Measurements from ENCODE around the gene RNASE4.
A peak's percentile ranks its signal among the peaks of the same experiment; 100 is the strongest.
"Not testable (repeated sequence)": the region's sequence is repeated elsewhere in the genome, so short reads cannot be mapped to it uniquely, and the experiment has no call there.

The RNASE4 gene

DNA sequence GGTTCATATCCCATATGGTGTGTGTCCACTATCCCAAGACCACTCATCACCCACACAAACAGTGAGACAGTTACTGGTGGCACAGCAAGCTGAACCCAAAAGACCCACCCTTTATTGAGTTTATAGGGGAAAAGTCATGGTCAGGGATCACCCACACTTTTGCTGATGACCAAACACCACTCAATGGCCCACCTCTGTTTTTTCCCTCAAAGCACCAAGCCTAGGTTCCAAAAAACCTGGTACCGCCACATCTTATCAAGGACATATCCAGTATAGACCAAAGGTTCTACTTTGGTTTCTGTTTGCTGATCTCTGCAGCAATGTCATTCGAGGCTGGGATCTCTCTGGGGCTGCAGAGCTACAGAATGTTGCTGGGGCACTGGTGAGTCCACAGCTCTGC is 23.2 kb upstream of the RNASE4 start:
- no peak for ATAC-seq
- TF ChIP-seq, protein P1, sequence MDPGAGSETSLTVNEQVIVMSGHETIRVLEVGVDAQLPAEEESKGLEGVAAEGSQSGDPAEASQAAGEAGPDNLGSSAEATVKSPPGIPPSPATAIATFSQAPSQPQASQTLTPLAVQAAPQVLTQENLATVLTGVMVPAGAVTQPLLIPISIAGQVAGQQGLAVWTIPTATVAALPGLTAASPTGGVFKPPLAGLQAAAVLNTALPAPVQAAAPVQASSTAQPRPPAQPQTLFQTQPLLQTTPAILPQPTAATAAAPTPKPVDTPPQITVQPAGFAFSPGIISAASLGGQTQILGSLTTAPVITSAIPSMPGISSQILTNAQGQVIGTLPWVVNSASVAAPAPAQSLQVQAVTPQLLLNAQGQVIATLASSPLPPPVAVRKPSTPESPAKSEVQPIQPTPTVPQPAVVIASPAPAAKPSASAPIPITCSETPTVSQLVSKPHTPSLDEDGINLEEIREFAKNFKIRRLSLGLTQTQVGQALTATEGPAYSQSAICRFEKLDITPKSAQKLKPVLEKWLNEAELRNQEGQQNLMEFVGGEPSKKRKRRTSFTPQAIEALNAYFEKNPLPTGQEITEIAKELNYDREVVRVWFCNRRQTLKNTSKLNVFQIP (CRISPR knock-in tag; IDR thresholded peaks at IDR 0.05; ENCODE audit: borderline replicate concordance, low read depth): no peak
- no peak for TF ChIP-seq ARNTL (CRISPR knock-in tag; IDR thresholded peaks at IDR 0.05; ENCODE audit: borderline replicate concordance, low read depth)
- no peak for TF ChIP-seq OSR1 (CRISPR knock-in tag; IDR thresholded peaks at IDR 0.05)
- TF ChIP-seq ZNF70 (CRISPR knock-in tag; IDR thresholded peaks at IDR 0.05): no peak
- no peak for TF ChIP-seq TOX (CRISPR knock-in tag; IDR thresholded peaks at IDR 0.05; ENCODE audit: borderline replicate concordance)
- TF ChIP-seq, protein P2, sequence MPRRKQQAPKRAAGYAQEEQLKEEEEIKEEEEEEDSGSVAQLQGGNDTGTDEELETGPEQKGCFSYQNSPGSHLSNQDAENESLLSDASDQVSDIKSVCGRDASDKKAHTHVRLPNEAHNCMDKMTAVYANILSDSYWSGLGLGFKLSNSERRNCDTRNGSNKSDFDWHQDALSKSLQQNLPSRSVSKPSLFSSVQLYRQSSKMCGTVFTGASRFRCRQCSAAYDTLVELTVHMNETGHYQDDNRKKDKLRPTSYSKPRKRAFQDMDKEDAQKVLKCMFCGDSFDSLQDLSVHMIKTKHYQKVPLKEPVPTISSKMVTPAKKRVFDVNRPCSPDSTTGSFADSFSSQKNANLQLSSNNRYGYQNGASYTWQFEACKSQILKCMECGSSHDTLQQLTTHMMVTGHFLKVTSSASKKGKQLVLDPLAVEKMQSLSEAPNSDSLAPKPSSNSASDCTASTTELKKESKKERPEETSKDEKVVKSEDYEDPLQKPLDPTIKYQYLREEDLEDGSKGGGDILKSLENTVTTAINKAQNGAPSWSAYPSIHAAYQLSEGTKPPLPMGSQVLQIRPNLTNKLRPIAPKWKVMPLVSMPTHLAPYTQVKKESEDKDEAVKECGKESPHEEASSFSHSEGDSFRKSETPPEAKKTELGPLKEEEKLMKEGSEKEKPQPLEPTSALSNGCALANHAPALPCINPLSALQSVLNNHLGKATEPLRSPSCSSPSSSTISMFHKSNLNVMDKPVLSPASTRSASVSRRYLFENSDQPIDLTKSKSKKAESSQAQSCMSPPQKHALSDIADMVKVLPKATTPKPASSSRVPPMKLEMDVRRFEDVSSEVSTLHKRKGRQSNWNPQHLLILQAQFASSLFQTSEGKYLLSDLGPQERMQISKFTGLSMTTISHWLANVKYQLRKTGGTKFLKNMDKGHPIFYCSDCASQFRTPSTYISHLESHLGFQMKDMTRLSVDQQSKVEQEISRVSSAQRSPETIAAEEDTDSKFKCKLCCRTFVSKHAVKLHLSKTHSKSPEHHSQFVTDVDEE (CRISPR knock-in tag; IDR thresholded peaks at IDR 0.05): no peak
- TF ChIP-seq ESRRG (CRISPR knock-in tag; IDR thresholded peaks at IDR 0.05): no peak
- no peak for TF ChIP-seq SNAI2 (CRISPR knock-in tag; IDR thresholded peaks at IDR 0.05)
- no peak for TF ChIP-seq ZC3H10 (CRISPR knock-in tag; IDR thresholded peaks at IDR 0.05)
- TF ChIP-seq GLIS3 (CRISPR knock-in tag; IDR thresholded peaks at IDR 0.05): no peak
- TF ChIP-seq ISL1 (CRISPR knock-in tag; IDR thresholded peaks at IDR 0.05): no peak
- TF ChIP-seq ZNF8 (CRISPR knock-in tag; IDR thresholded peaks at IDR 0.05): no peak
- TF ChIP-seq TCF4 (CRISPR knock-in tag; IDR thresholded peaks at IDR 0.05; ENCODE audit: borderline replicate concordance): no peak
- TF ChIP-seq, protein P3, sequence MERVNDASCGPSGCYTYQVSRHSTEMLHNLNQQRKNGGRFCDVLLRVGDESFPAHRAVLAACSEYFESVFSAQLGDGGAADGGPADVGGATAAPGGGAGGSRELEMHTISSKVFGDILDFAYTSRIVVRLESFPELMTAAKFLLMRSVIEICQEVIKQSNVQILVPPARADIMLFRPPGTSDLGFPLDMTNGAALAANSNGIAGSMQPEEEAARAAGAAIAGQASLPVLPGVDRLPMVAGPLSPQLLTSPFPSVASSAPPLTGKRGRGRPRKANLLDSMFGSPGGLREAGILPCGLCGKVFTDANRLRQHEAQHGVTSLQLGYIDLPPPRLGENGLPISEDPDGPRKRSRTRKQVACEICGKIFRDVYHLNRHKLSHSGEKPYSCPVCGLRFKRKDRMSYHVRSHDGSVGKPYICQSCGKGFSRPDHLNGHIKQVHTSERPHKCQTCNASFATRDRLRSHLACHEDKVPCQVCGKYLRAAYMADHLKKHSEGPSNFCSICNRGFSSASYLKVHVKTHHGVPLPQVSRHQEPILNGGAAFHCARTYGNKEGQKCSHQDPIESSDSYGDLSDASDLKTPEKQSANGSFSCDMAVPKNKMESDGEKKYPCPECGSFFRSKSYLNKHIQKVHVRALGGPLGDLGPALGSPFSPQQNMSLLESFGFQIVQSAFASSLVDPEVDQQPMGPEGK (CRISPR knock-in tag; IDR thresholded peaks at IDR 0.05; ENCODE audit: borderline replicate concordance): no peak
- no peak for TF ChIP-seq ZNF565 (CRISPR knock-in tag; conservative IDR thresholded peaks at IDR 0.05; ENCODE audit: low read depth)

DNA sequence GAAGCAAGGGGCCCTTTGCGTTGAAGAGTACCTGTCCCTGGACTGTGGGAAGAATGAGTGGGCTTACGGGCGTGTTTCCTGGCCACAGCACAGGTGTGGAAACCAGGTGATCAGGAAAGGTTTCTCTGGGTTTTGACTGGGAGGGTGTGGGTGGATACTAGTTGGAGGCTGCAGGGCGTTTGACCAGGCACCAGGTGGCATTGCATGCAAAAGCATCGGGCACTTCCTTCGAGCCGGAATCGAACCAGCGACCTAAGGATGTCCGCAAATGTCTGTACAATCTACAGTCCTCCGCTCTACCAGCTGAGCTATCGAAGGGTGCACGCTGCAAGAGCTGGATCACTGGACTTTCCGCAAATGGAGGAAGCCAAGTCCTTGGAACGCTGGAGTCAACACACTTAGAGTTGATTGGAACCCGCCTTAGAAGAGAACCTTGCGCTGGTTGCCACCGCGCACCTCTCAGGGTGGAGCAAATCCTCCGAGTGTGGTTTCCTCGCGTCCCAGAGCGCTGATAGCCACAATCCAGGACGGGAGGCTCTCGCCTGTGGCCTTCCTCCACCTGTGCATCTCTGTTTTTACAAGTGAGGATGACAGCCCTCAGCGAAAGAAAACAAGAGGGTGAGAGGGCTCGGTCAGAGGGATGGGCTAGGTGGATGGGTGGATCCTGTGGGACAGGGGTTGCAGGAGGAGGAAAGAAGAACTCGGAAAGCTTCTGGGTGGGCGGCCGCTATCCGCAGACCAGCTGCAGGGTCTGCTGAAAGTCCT is 21.2 kb upstream of the RNASE4 start:
- TF ChIP-seq, protein P3 (CRISPR knock-in tag; IDR thresholded peaks at IDR 0.05; ENCODE audit: borderline replicate concordance): no peak
- TF ChIP-seq ARNTL (CRISPR knock-in tag; IDR thresholded peaks at IDR 0.05; ENCODE audit: borderline replicate concordance, low read depth) (no peak), ZFP30 (CRISPR knock-in tag; IDR thresholded peaks at IDR 0.05) (no peak), ZNF8 (CRISPR knock-in tag; IDR thresholded peaks at IDR 0.05) (no peak)
- TF ChIP-seq, protein P2 (CRISPR knock-in tag; IDR thresholded peaks at IDR 0.05): no peak
- peak; percentile 79 for ATAC-seq

DNA sequence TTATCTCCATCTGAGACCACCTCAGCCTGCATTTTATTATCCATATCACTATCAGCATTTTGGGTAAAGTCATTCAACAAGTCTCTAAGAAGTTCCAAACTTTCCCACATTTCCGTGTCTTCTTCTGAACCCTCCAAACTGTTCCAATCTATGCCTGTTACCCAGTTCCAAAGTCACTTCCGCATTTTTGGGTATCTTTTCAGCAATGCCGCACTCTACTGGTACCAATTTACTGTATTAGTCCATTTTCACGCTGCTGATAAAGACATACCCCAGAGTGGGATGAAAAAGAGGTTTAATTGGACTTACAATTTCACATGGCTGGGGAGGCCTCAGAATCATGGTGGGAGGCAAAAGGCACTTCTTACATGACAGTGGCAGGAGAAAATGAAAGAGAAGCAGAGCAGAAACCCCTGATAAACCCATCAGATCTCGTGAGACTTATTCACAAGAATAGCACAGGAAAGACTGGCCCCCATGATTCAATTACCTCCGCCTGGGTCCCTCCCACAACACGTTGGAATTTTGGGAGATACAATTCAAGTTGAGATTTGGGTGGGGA is 17.9 kb upstream of the RNASE4 start:
- not testable (repeated sequence) for ATAC-seq
